Measurements from ENCODE around the gene KLHL2.
"Not testable (repeated sequence)": the region's sequence is repeated elsewhere in the genome, so short reads cannot be mapped to it uniquely, and the experiment has no call there.

- not testable (repeated sequence) for TF ChIP-seq CTCF (conservative IDR thresholded peaks at IDR 0.05; ENCODE audit: low read depth in 2 of 2); REST (IDR thresholded peaks at IDR 0.05; ENCODE audit: unreplicated experiment); CREB1 (CRISPR knock-in tag; IDR thresholded peaks at IDR 0.05; ENCODE audit: low read depth); EZH2 (IDR thresholded peaks at IDR 0.05; ENCODE audit: low read depth, unreplicated experiment); POLR2AphosphoS5 (IDR thresholded peaks at IDR 0.05; ENCODE audit: low read depth); EZH2phosphoT487 (IDR thresholded peaks at IDR 0.05; ENCODE audit: unreplicated experiment); JUNB (IDR thresholded peaks at IDR 0.05; ENCODE audit: unreplicated experiment); ETS1 (IDR thresholded peaks at IDR 0.05); ZNF462 (CRISPR knock-in tag; IDR thresholded peaks at IDR 0.05); STAT1 (IDR thresholded peaks at IDR 0.05; ENCODE audit: unreplicated experiment); ZNF331 (CRISPR knock-in tag; IDR thresholded peaks at IDR 0.05; ENCODE audit: low read depth)
These were observed 33.4 kb downstream of the KLHL2 start for GRCh38 chr4:165240761-165241160.

All from GM23338 (cell line).